ENCODE measurements around the gene NRXN3. TPM values are rescaled to one million over a fixed set of nuclear protein-coding genes. Genes with fewer than 3 reads are reported as not detected.

The NRXN3 gene
- total and polyA plus RNA-seq, 4 donors: 1.5 to 16.6 (median 7.7) TPM

- Histone ChIP-seq H3K4me1 (ENCODE audit: control insufficient read depth in 1 of 2, insufficient read depth in 2 of 2, low read length in 2 of 2) (no peaks in the 10 kb centered on the region), H3K27me3 (ENCODE audit: control insufficient read depth in 1 of 2, insufficient read depth in 2 of 2, low read length in 1 of 2) (no peaks in the 10 kb centered on the region), H3K9me3 (ENCODE audit: control insufficient read depth, low read length) (no peaks in the 10 kb centered on the region), H3K27ac (ENCODE audit: low read depth in 1 of 2, low read length in 2 of 2) (no peak overlapping the region), H3K36me3 (ENCODE audit: control insufficient read depth in 1 of 2, insufficient read depth in 2 of 2, low read length in 1 of 2) (no peaks in the 10 kb centered on the region), H3K4me3 (ENCODE audit: low read length in 2 of 2) (no peak overlapping the region)
- 63 to 65% methylated on average over 3 of the region's 3 CpGs for WGBS, 2 donors
- DNase-seq: no peak
- intact Hi-C loops (cut with DNase I): loop anchor here (10.0 kb wide), 2 partner anchors 1103 to 1903 kb away; no protein-coding TSS in a partner anchor
- no peak for ATAC-seq (ENCODE audit: low FRiP score)
These were observed 781.4 kb downstream of the NRXN3 start for GRCh38 chr14:78951602-78952001.

- no peaks in the 10 kb centered on the region for H3K9me3 ChIP-seq (ENCODE audit: control insufficient read depth, low read length)
- DNase-seq: peak; percentile 73 to 87
- peak; percentile 88 for ATAC-seq (ENCODE audit: low FRiP score)
- WGBS, 2 donors: 10 to 13% methylated on average over 9 of the region's 9 CpGs
- no peak overlapping the region for H3K27ac ChIP-seq (ENCODE audit: low read depth in 1 of 2, low read length in 2 of 2)
- no peaks in the 10 kb centered on the region for H3K4me1 ChIP-seq (ENCODE audit: control insufficient read depth in 1 of 2, insufficient read depth in 2 of 2, low read length in 2 of 2)
- intact Hi-C loops (cut with DNase I): loop anchor here (10.0 kb wide), 3 partner anchors 315 to 1895 kb away; no protein-coding TSS in a partner anchor
- no peaks in the 10 kb centered on the region for H3K27me3 ChIP-seq (ENCODE audit: control insufficient read depth in 1 of 2, insufficient read depth in 2 of 2, low read length in 1 of 2)
- H3K4me3 ChIP-seq (ENCODE audit: low read length in 2 of 2): peak overlapping the region; percentile 49 to 51
- no peaks in the 10 kb centered on the region for H3K36me3 ChIP-seq (ENCODE audit: control insufficient read depth in 1 of 2, insufficient read depth in 2 of 2, low read length in 1 of 2)
These were observed 789.6 kb downstream of the NRXN3 start for GRCh38 chr14:78959674-78960264.

GRCh38 chr14:78967111-78967809 lies 797.1 kb downstream of the NRXN3 start:
- Histone ChIP-seq H3K36me3 (ENCODE audit: control insufficient read depth in 1 of 2, insufficient read depth in 2 of 2, low read length in 1 of 2) (no peaks in the 10 kb centered on the region), H3K27ac (ENCODE audit: low read depth in 1 of 2, low read length in 2 of 2) (no peak overlapping the region), H3K9me3 (ENCODE audit: control insufficient read depth, low read length) (no peaks in the 10 kb centered on the region), H3K4me1 (ENCODE audit: control insufficient read depth in 1 of 2, insufficient read depth in 2 of 2, low read length in 2 of 2) (peaks cover 2 to 5% of the 10 kb centered on the region in 2 donors), H3K4me3 (ENCODE audit: low read length in 2 of 2) (no peak overlapping the region), H3K27me3 (ENCODE audit: control insufficient read depth in 1 of 2, insufficient read depth in 2 of 2, low read length in 1 of 2) (no peaks in the 10 kb centered on the region)
- DNase-seq: no peak
- WGBS, 2 donors: 83% methylated on average over 10 of the region's 10 CpGs
- no peak for ATAC-seq (ENCODE audit: low FRiP score)
- intact Hi-C loops (cut with DNase I): loop anchor here in 1 of 2 donors (10.0 kb wide), 1 partner anchor 308 kb away; no protein-coding TSS in a partner anchor

GRCh38 chr14:78968265-78968664 lies 798.1 kb downstream of the NRXN3 start:
- peak; percentile 47 for ATAC-seq (ENCODE audit: low FRiP score)
- Histone ChIP-seq H3K4me1 (ENCODE audit: control insufficient read depth in 1 of 2, insufficient read depth in 2 of 2, low read length in 2 of 2) (peaks cover 2 to 5% of the 10 kb centered on the region in 2 donors), H3K9me3 (ENCODE audit: control insufficient read depth, low read length) (no peaks in the 10 kb centered on the region), H3K27me3 (ENCODE audit: control insufficient read depth in 1 of 2, insufficient read depth in 2 of 2, low read length in 1 of 2) (no peaks in the 10 kb centered on the region), H3K36me3 (ENCODE audit: control insufficient read depth in 1 of 2, insufficient read depth in 2 of 2, low read length in 1 of 2) (no peaks in the 10 kb centered on the region), H3K4me3 (ENCODE audit: low read length in 2 of 2) (no peak overlapping the region), H3K27ac (ENCODE audit: low read depth in 1 of 2, low read length in 2 of 2) (no peak overlapping the region)
- intact Hi-C loops (cut with DNase I): loop anchor here in 1 of 2 donors (10.0 kb wide), 1 partner anchor 307 kb away; no protein-coding TSS in a partner anchor
- 75 to 77% methylated on average over 6 of the region's 6 CpGs for WGBS, 2 donors
- DNase-seq: no peak

- H3K4me3 ChIP-seq (ENCODE audit: low read length in 2 of 2): no peak overlapping the region
- DNase-seq (no peak), ATAC-seq (ENCODE audit: low FRiP score) (no peak)
- no peak overlapping the region for H3K27ac ChIP-seq (ENCODE audit: low read depth in 1 of 2, low read length in 2 of 2)
- H3K9me3 ChIP-seq (ENCODE audit: control insufficient read depth, low read length): no peaks in the 10 kb centered on the region
- H3K27me3 ChIP-seq (ENCODE audit: control insufficient read depth in 1 of 2, insufficient read depth in 2 of 2, low read length in 1 of 2): no peaks in the 10 kb centered on the region
- no peaks in the 10 kb centered on the region for H3K36me3 ChIP-seq (ENCODE audit: control insufficient read depth in 1 of 2, insufficient read depth in 2 of 2, low read length in 1 of 2)
- WGBS, 2 donors: 92 to 97% methylated on average over 5 of the region's 5 CpGs
- H3K4me1 ChIP-seq (ENCODE audit: control insufficient read depth in 1 of 2, insufficient read depth in 2 of 2, low read length in 2 of 2): peaks cover 2 to 5% of the 10 kb centered on the region in 2 donors
- intact Hi-C loops (cut with DNase I): no loop called here
These were observed 800.5 kb downstream of the NRXN3 start for GRCh38 chr14:78970677-78971076.

- intact Hi-C loops (cut with DNase I): no loop called here
- Histone ChIP-seq H3K27me3 (ENCODE audit: control insufficient read depth in 1 of 2, insufficient read depth in 2 of 2, low read length in 1 of 2) (no peaks in the 10 kb centered on the region), H3K9me3 (ENCODE audit: control insufficient read depth, low read length) (no peaks in the 10 kb centered on the region), H3K4me1 (ENCODE audit: control insufficient read depth in 1 of 2, insufficient read depth in 2 of 2, low read length in 2 of 2) (peaks cover 2 to 5% of the 10 kb centered on the region in 2 donors), H3K27ac (ENCODE audit: low read depth in 1 of 2, low read length in 2 of 2) (no peak overlapping the region), H3K4me3 (ENCODE audit: low read length in 2 of 2) (no peak overlapping the region), H3K36me3 (ENCODE audit: control insufficient read depth in 1 of 2, insufficient read depth in 2 of 2, low read length in 1 of 2) (no peaks in the 10 kb centered on the region)
- 87 to 88% methylated on average over 9 of the region's 9 CpGs for WGBS, 2 donors
- DNase-seq (no peak), ATAC-seq (ENCODE audit: low FRiP score) (no peak)
These were observed 802.3 kb downstream of the NRXN3 start for GRCh38 chr14:78972440-78972839.

- no peak overlapping the region for H3K4me3 ChIP-seq (ENCODE audit: low read length in 2 of 2)
- intact Hi-C loops (cut with DNase I): no loop called here
- no peaks in the 10 kb centered on the region for H3K4me1 ChIP-seq (ENCODE audit: control insufficient read depth in 1 of 2, insufficient read depth in 2 of 2, low read length in 2 of 2)
- DNase-seq (no peak), ATAC-seq (ENCODE audit: low FRiP score) (no peak)
- no peak overlapping the region for H3K27ac ChIP-seq (ENCODE audit: low read depth in 1 of 2, low read length in 2 of 2)
- 78 to 88% methylated on average over 3 of the region's 3 CpGs for WGBS, 2 donors
- no peaks in the 10 kb centered on the region for H3K36me3 ChIP-seq (ENCODE audit: control insufficient read depth in 1 of 2, insufficient read depth in 2 of 2, low read length in 1 of 2)
- H3K9me3 ChIP-seq (ENCODE audit: control insufficient read depth, low read length): no peaks in the 10 kb centered on the region
- H3K27me3 ChIP-seq (ENCODE audit: control insufficient read depth in 1 of 2, insufficient read depth in 2 of 2, low read length in 1 of 2): no peaks in the 10 kb centered on the region
These were observed 804.5 kb downstream of the NRXN3 start for GRCh38 chr14:78974691-78975090.

- WGBS, 2 donors: 4 to 5% methylated on average over 3 of the region's 3 CpGs
- H3K4me3 ChIP-seq (ENCODE audit: low read length in 2 of 2): no peak overlapping the region
- intact Hi-C loops (cut with DNase I): no loop called here
These were observed 805.6 kb downstream of the NRXN3 start for GRCh38 chr14:78975734-78976133.

GRCh38 chr14:78978896-78979295 lies 808.7 kb downstream of the NRXN3 start:
- ATAC-seq (ENCODE audit: low FRiP score) (no peak), DNase-seq (no peak)
- Histone ChIP-seq H3K9me3 (ENCODE audit: control insufficient read depth, low read length) (no peaks in the 10 kb centered on the region), H3K4me1 (ENCODE audit: control insufficient read depth in 1 of 2, insufficient read depth in 2 of 2, low read length in 2 of 2) (peaks cover 0 to 2% of the 10 kb centered on the region in 2 donors), H3K4me3 (ENCODE audit: low read length in 2 of 2) (no peak overlapping the region), H3K27me3 (ENCODE audit: control insufficient read depth in 1 of 2, insufficient read depth in 2 of 2, low read length in 1 of 2) (no peaks in the 10 kb centered on the region), H3K27ac (ENCODE audit: low read depth in 1 of 2, low read length in 2 of 2) (no peak overlapping the region), H3K36me3 (ENCODE audit: control insufficient read depth in 1 of 2, insufficient read depth in 2 of 2, low read length in 1 of 2) (no peaks in the 10 kb centered on the region)
- WGBS, 2 donors: 91 to 93% methylated on average over 2 of the region's 2 CpGs
- intact Hi-C loops (cut with DNase I): no loop called here

More at GRCh38 chr14:78975734-78976133, 805.6 kb downstream of the NRXN3 start:
- DNase-seq (no peak), ATAC-seq (ENCODE audit: low FRiP score) (no peak)
- H3K27me3 ChIP-seq (ENCODE audit: control insufficient read depth in 1 of 2, insufficient read depth in 2 of 2, low read length in 1 of 2): no peaks in the 10 kb centered on the region
- H3K36me3 ChIP-seq (ENCODE audit: control insufficient read depth in 1 of 2, insufficient read depth in 2 of 2, low read length in 1 of 2): no peaks in the 10 kb centered on the region
- no peaks in the 10 kb centered on the region for H3K4me1 ChIP-seq (ENCODE audit: control insufficient read depth in 1 of 2, insufficient read depth in 2 of 2, low read length in 2 of 2)
- no peak overlapping the region for H3K27ac ChIP-seq (ENCODE audit: low read depth in 1 of 2, low read length in 2 of 2)
- no peaks in the 10 kb centered on the region for H3K9me3 ChIP-seq (ENCODE audit: control insufficient read depth, low read length)
